Endodermal cell (in vitro differentiated cells): Measurements from ENCODE around the gene RBMS3. TPM values are rescaled to one million over a fixed set of nuclear protein-coding genes. Genes with fewer than 3 reads are reported as not detected.

ENCODE experiments used
- DNase-seq: peaks from one replicate; pipeline ENCODE4 v3.0.0-alpha.2; 2017
- H3K27ac ChIP-seq: 2 replicates; pipeline ENCODE4 v1.5.1; 2013; ENCODE audit warnings: mild to moderate bottlenecking, low read depth, low read length, moderate library complexity
- H3K27me3 ChIP-seq: 2 replicates; pipeline ENCODE4 v1.6.1; 2013; ENCODE audit warnings: mild to moderate bottlenecking, low read length, moderate library complexity; ENCODE audit not compliant: insufficient read depth, control insufficient read depth, poor library complexity, severe bottlenecking
- H3K36me3 ChIP-seq: 2 replicates; pipeline ENCODE4 v1.7.0; 2013; ENCODE audit warnings: mild to moderate bottlenecking, low read length, moderate library complexity; ENCODE audit not compliant: control insufficient read depth, insufficient read depth
- H3K4me1 ChIP-seq: one replicate; pipeline ENCODE4 v1.7.0; 2013; ENCODE audit warnings: low read length; ENCODE audit not compliant: control insufficient read depth, insufficient read depth
- H3K4me3 ChIP-seq: 2 replicates; pipeline ENCODE4 v1.5.1; 2013; ENCODE audit warnings: mild to moderate bottlenecking, low read length, moderate library complexity
- H3K9ac ChIP-seq: 2 replicates; pipeline ENCODE4 v1.6.1; 2013; ENCODE audit warnings: mild to moderate bottlenecking, low read length, moderate library complexity; ENCODE audit not compliant: poor library complexity, severe bottlenecking; ENCODE audit errors: extremely low read depth
- H3K9me3 ChIP-seq: 2 replicates; pipeline ENCODE4 v1.6.1; 2013; ENCODE audit warnings: mild to moderate bottlenecking, low read length, moderate library complexity; ENCODE audit not compliant: control insufficient read depth
- H3K27ac Mint-ChIP-seq: 2 replicates; pipeline ENCODE4 v1.8.0; 2020; ENCODE audit warnings: mixed read lengths
- H3K27me3 Mint-ChIP-seq: 2 replicates; pipeline ENCODE4 v1.8.0; 2021; ENCODE audit warnings: mild to moderate bottlenecking, mixed read lengths; ENCODE audit not compliant: insufficient read depth
- H3K36me3 Mint-ChIP-seq: 2 replicates; pipeline ENCODE4 v1.8.0; 2020; ENCODE audit warnings: low read depth, mixed read lengths
- H3K4me1 Mint-ChIP-seq: 2 replicates; pipeline ENCODE4 v1.8.0; 2020; ENCODE audit warnings: mixed read lengths
- H3K4me3 Mint-ChIP-seq: 2 replicates; pipeline ENCODE4 v1.8.0; 2020; ENCODE audit warnings: mild to moderate bottlenecking, moderate library complexity, mixed read lengths
- H3K9me3 Mint-ChIP-seq: 2 replicates; pipeline ENCODE4 v1.8.0; 2020; ENCODE audit warnings: mild to moderate bottlenecking, mixed read lengths
- CTCF ChIP-seq: fragments of 200-600 bp; sonication (generic); conservative IDR thresholded peaks from 2 replicates; pipeline ENCODE4 v1.5.0; 2021; ENCODE audit warnings: antibody characterized with exemption, mild to moderate bottlenecking
- WGBS, 2 experiments: methylation state at CpG; one replicate each; pipeline versions ENCODE4 v1.1.5 to v1.1.7; 2013; ENCODE audit warnings: missing lambda C conversion rate in 2 of 2, mixed read lengths in 1 of 2; ENCODE audit not compliant: insufficient coverage in 1 of 2, insufficient read length in 1 of 2; 5-methylcytosine and 5-hydroxymethylcytosine counted together
- total RNA-seq, 2 donors: library from RNA; stranded (reverse); fragmentation: NEBNext Ultra II Directional in 1 of 2; extraction: Animal tissue kit (Norgen Biotek cat#: 25700) in 1 of 2; gene quantifications; 2 replicates in 1 of 2; 3 replicates in 1 of 2; pipeline ENCODE4 v1.2.1, GENCODE V29; 2021

RBMS3 gene
- total RNA-seq, 2 donors from 2014 or later, result 2.0 to 7.3 TPM

- no peaks in the 10 kb centered on the region for H3K9me3 Mint-ChIP-seq
- Histone ChIP-seq H3K27me3 (no peaks in the 10 kb centered on the region), H3K27ac (no peak overlapping the region), H3K9ac (no peak overlapping the region), H3K4me1 (no peaks in the 10 kb centered on the region), H3K4me3 (no peak overlapping the region), H3K9me3 (no peaks in the 10 kb centered on the region), H3K36me3 (no peaks in the 10 kb centered on the region)
- no peaks in the 10 kb centered on the region for H3K36me3 Mint-ChIP-seq
- TF ChIP-seq CTCF, result no peak
- H3K4me1 Mint-ChIP-seq, result peaks cover 4% of the 10 kb centered on the region
- no peak for DNase-seq
- H3K4me3 Mint-ChIP-seq, result no peak overlapping the region
- WGBS, 2 experiments, result 88 to 89% methylated on average over 3 to 9 of the region's 9 CpGs
- H3K27ac Mint-ChIP-seq, result no peak overlapping the region
- no peaks in the 10 kb centered on the region for H3K27me3 Mint-ChIP-seq
Measured at GRCh38 chr3:29751647-29752314, 470.9 kb downstream of the RBMS3 start.

GRCh38 chr3:29754346-29754745 lies 473.5 kb downstream of the RBMS3 start:
- H3K27me3 ChIP-seq, result no peaks in the 10 kb centered on the region
- H3K4me3 ChIP-seq, result no peak overlapping the region
- DNase-seq, result no peak
- H3K36me3 ChIP-seq, result no peaks in the 10 kb centered on the region
- H3K36me3 Mint-ChIP-seq, result no peaks in the 10 kb centered on the region
- H3K9me3 ChIP-seq, result no peaks in the 10 kb centered on the region
- H3K9me3 Mint-ChIP-seq, result no peaks in the 10 kb centered on the region
- no peak overlapping the region for H3K27ac ChIP-seq
- peaks cover 4% of the 10 kb centered on the region for H3K4me1 Mint-ChIP-seq
- 86 to 100% methylated on average over 1 of the region's 1 CpG for WGBS, 2 experiments
- H3K27ac Mint-ChIP-seq, result no peak overlapping the region
- H3K4me1 ChIP-seq, result no peaks in the 10 kb centered on the region
- no peak for TF ChIP-seq CTCF
- no peaks in the 10 kb centered on the region for H3K27me3 Mint-ChIP-seq
- no peak overlapping the region for H3K9ac ChIP-seq
- H3K4me3 Mint-ChIP-seq, result no peak overlapping the region

- Mint-ChIP-seq H3K27ac (no peak overlapping the region), H3K4me3 (no peak overlapping the region), H3K27me3 (no peaks in the 10 kb centered on the region), H3K4me1 (peaks cover 4% of the 10 kb centered on the region), H3K9me3 (no peaks in the 10 kb centered on the region), H3K36me3 (no peaks in the 10 kb centered on the region)
- no peaks in the 10 kb centered on the region for H3K27me3 ChIP-seq
- no peak for DNase-seq
- no peak overlapping the region for H3K4me3 ChIP-seq
- no peak for TF ChIP-seq CTCF
- no peak overlapping the region for H3K27ac ChIP-seq
- no peaks in the 10 kb centered on the region for H3K4me1 ChIP-seq
- H3K9ac ChIP-seq, result no peak overlapping the region
- 42 to 71% methylated on average over 1 of the region's 1 CpG for WGBS, 2 experiments
- H3K9me3 ChIP-seq, result no peaks in the 10 kb centered on the region
- H3K36me3 ChIP-seq, result no peaks in the 10 kb centered on the region
Measured at GRCh38 chr3:29755416-29755815, 474.5 kb downstream of the RBMS3 start.
